H9 (cell line): ENCODE measurements around the gene CTIF. TPM values are rescaled to one million over a fixed set of nuclear protein-coding genes. Genes with fewer than 3 reads are reported as not detected.

Source experiments
- DNase-seq: peaks from one replicate; pipeline ENCODE4 v3.0.0-alpha.2; 2017
- H2AFZ ChIP-seq: one replicate; pipeline ENCODE4 v1.6.1; 2013; ENCODE audit warnings: mild to moderate bottlenecking, low read length, control low read depth, moderate library complexity
- H2AK5ac ChIP-seq: 2 replicates; pipeline ENCODE4 v1.6.1; 2013; ENCODE audit warnings: low read length, control low read depth, mixed read lengths; ENCODE audit not compliant: insufficient read length
- H2BK120ac ChIP-seq: one replicate; pipeline ENCODE4 v1.6.1; 2013; ENCODE audit warnings: low read depth, mild to moderate bottlenecking, low read length, control low read depth, inconsistent platforms; ENCODE audit not compliant: poor library complexity, severe bottlenecking
- H2BK12ac ChIP-seq: 2 replicates; pipeline ENCODE4 v1.6.1; 2013; ENCODE audit warnings: low read length, control low read depth, mixed read lengths, low read depth; ENCODE audit not compliant: insufficient read length
- H2BK15ac ChIP-seq: 2 replicates; pipeline ENCODE4 v1.6.1; 2013; ENCODE audit warnings: low read depth, low read length, control low read depth
- H2BK20ac ChIP-seq: one replicate; pipeline ENCODE4 v1.6.1; 2013; ENCODE audit warnings: low read depth, mild to moderate bottlenecking, low read length, control low read depth, inconsistent platforms; ENCODE audit not compliant: poor library complexity, severe bottlenecking
- H2BK5ac ChIP-seq: 2 replicates; pipeline ENCODE4 v1.6.1; 2013; ENCODE audit warnings: low read length, control low read depth, mixed read lengths; ENCODE audit not compliant: insufficient read length
- H3K14ac ChIP-seq: 2 replicates; pipeline ENCODE4 v1.6.1; 2013; ENCODE audit warnings: low read length, control low read depth; ENCODE audit not compliant: insufficient read depth
- H3K18ac ChIP-seq: 2 replicates; pipeline ENCODE4 v1.6.1; 2013; ENCODE audit warnings: low read depth, mild to moderate bottlenecking, mixed read lengths, low read length, control low read depth; ENCODE audit not compliant: insufficient read length
- H3K23ac ChIP-seq: 2 replicates; pipeline ENCODE4 v1.6.1; 2013; ENCODE audit warnings: low read length, control low read depth, mixed read lengths, low read depth; ENCODE audit not compliant: insufficient read length
- H3K23me2 ChIP-seq: 2 replicates; pipeline ENCODE4 v1.6.1; 2013; ENCODE audit warnings: low read depth, mild to moderate bottlenecking, mixed read lengths, low read length, control low read depth; ENCODE audit not compliant: insufficient read length, poor library complexity, severe bottlenecking
- H3K27ac ChIP-seq: 2 replicates; pipeline ENCODE4 v1.5.1; 2013; ENCODE audit warnings: low read length, control low read depth, mixed read lengths, low read depth; ENCODE audit not compliant: insufficient read length
- H3K27me3 ChIP-seq: 2 replicates; pipeline ENCODE4 v1.6.1; 2013; ENCODE audit warnings: low read length, control low read depth, inconsistent platforms; ENCODE audit not compliant: insufficient read depth
- H3K4ac ChIP-seq: 2 replicates; pipeline ENCODE4 v1.6.1; 2013; ENCODE audit warnings: low read depth, mild to moderate bottlenecking, control low read depth, inconsistent platforms, low read length, moderate library complexity
- H3K4me1 ChIP-seq: 2 replicates; pipeline ENCODE4 v1.6.1; 2013; ENCODE audit warnings: low read length, control low read depth, inconsistent platforms; ENCODE audit not compliant: insufficient read depth
- H3K4me2 ChIP-seq: 2 replicates; pipeline ENCODE4 v1.6.1; 2013; ENCODE audit warnings: low read length, control low read depth, mixed read lengths; ENCODE audit not compliant: insufficient read length, insufficient read depth
- H3K56ac ChIP-seq: 2 replicates; pipeline ENCODE4 v1.6.1; 2013; ENCODE audit warnings: low read depth, mild to moderate bottlenecking, mixed read lengths, low read length, control low read depth; ENCODE audit not compliant: insufficient read length
- H3K79me1 ChIP-seq: 2 replicates; pipeline ENCODE4 v1.6.1; 2013; ENCODE audit warnings: low read depth, mild to moderate bottlenecking, moderate library complexity, low read length, control low read depth, inconsistent platforms; ENCODE audit not compliant: insufficient read depth, poor library complexity, severe bottlenecking
- H3K79me2 ChIP-seq: 2 replicates; pipeline ENCODE4 v1.6.1; 2013; ENCODE audit warnings: low read length, control low read depth, inconsistent platforms; ENCODE audit not compliant: insufficient read depth
- H3K9ac ChIP-seq: 2 replicates; pipeline ENCODE4 v1.6.1; 2013; ENCODE audit warnings: low read length, control low read depth, mixed read lengths; ENCODE audit not compliant: insufficient read length; ENCODE audit errors: extremely low read depth
- H3K9me3 ChIP-seq: one replicate; pipeline ENCODE4 v1.6.1; 2013; ENCODE audit warnings: low read depth, low read length, inconsistent platforms; ENCODE audit not compliant: control insufficient read depth
- H3T11ph ChIP-seq: one replicate; pipeline ENCODE4 v1.6.1; 2013; ENCODE audit warnings: mild to moderate bottlenecking, low read length, control low read depth, inconsistent platforms
- H4K20me1 ChIP-seq: one replicate; pipeline ENCODE4 v1.6.1; 2013; ENCODE audit not compliant: control insufficient read depth, insufficient read length, insufficient read depth
- H4K5ac ChIP-seq: 2 replicates; pipeline ENCODE4 v1.6.1; 2013; ENCODE audit warnings: low read depth, mild to moderate bottlenecking, mixed read lengths, low read length, control low read depth; ENCODE audit not compliant: insufficient read length
- H4K8ac ChIP-seq: replicated peaks from 2 replicates; pipeline ENCODE4 v1.6.1; 2013; ENCODE audit warnings: low read length, control low read depth, mixed read lengths, low read depth; ENCODE audit not compliant: insufficient read length
- H4K91ac ChIP-seq: 2 replicates; pipeline ENCODE4 v1.6.1; 2013; ENCODE audit warnings: low read depth, mild to moderate bottlenecking, moderate library complexity, mixed read lengths, low read length, control low read depth; ENCODE audit not compliant: insufficient read length
- H3K27ac Mint-ChIP-seq, 3 experiments: 2 replicates in 2 of 3; 3 replicates in 1 of 3; pipeline ENCODE4 v1.8.0; 2020 to 2021; ENCODE audit warnings: mixed read lengths in 3 of 3, mild to moderate bottlenecking in 1 of 3, moderate library complexity in 1 of 3
- H3K27me3 Mint-ChIP-seq: 2 replicates; pipeline ENCODE4 v1.8.0; 2021; ENCODE audit warnings: low read depth, mild to moderate bottlenecking, moderate library complexity, mixed read lengths
- H3K36me3 Mint-ChIP-seq, 3 experiments: 2 replicates in 2 of 3; 3 replicates in 1 of 3; pipeline ENCODE4 v1.8.0; 2020 to 2021; ENCODE audit warnings: low read depth in 3 of 3, mixed read lengths in 3 of 3; ENCODE audit not compliant: insufficient read depth in 1 of 3
- H3K4me1 Mint-ChIP-seq, 2 experiments: 2 replicates each; pipeline ENCODE4 v1.8.0; 2020; ENCODE audit warnings: mixed read lengths in 2 of 2
- H3K4me3 Mint-ChIP-seq, 2 experiments: 2 replicates in 1 of 2; 3 replicates in 1 of 2; pipeline ENCODE4 v1.8.0; 2020 to 2021; ENCODE audit warnings: mild to moderate bottlenecking in 2 of 2, mixed read lengths in 2 of 2, moderate library complexity in 1 of 2
- H3K9me3 Mint-ChIP-seq, 2 experiments: 2 replicates in 1 of 2; 3 replicates in 1 of 2; pipeline ENCODE4 v1.8.0; 2020; ENCODE audit warnings: mild to moderate bottlenecking in 2 of 2, mixed read lengths in 2 of 2, moderate library complexity in 1 of 2
- WGBS: extraction: QIAGEN DNeasy Blood & Tissue Kit; methylation state at CpG from one replicate; pipeline ENCODE4 v1.1.7; 2013; ENCODE audit warnings: missing lambda C conversion rate, low lambda C conversion rate, mixed read lengths; ENCODE audit not compliant: insufficient read length; ENCODE audit errors: extremely low coverage; 5-methylcytosine and 5-hydroxymethylcytosine counted together
- total RNA-seq: library from RNA; stranded (reverse); gene quantifications from 2 replicates; pipeline ENCODE4 v1.2.1, GENCODE V29; 2021
- TF ChIP-seq, protein P1 (sequence below): fragments of 200-600 bp; sonication (generic); conservative IDR thresholded peaks from 3 replicates; pipeline ENCODE4 v1.8.0; 2021; ENCODE audit warnings: antibody characterized with exemption, mild to moderate bottlenecking

Gene CTIF
- total RNA-seq, 1 experiment from 2014 or later = 15.8 TPM

DNA sequence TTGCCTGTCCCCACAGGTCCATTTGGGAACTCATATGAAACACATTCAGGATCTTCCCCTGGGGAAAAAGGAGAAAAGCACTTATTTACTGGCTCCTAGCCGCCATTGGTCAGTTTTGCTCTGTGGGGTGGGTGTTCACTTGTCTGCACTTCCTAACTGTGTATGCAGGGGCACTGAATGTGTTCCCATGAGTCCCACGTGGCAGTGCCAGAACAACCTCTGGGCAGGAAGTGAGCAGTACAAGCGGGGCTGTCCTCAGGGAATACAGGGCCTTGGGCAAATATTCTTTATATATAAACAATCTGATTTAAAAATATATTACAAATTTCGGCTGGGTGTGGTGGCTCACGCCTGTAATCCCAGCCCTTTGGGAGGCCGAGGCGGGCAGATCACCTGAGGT, 21.8 kb upstream of the CTIF start:
- H2BK12ac ChIP-seq = no peak overlapping the region
- H4K8ac ChIP-seq = no peak overlapping the region
- no peaks in the 10 kb centered on the region for H3K27me3 ChIP-seq
- Mint-ChIP-seq H3K36me3 (no peaks in the 10 kb centered on the region), H3K27ac (no peak overlapping the region), H3K9me3 (no peaks in the 10 kb centered on the region), H3K4me3 (no peak overlapping the region), H3K27me3 (peaks cover 13% of the 10 kb centered on the region), H3K4me1 (peaks cover 3 to 4% of the 10 kb centered on the region in 2 experiments; a peak in 3 of 4 replicates)
- H3K14ac ChIP-seq = no peak overlapping the region
- H4K91ac ChIP-seq = no peak overlapping the region
- no peaks in the 10 kb centered on the region for H3K79me2 ChIP-seq
- H3K23ac ChIP-seq = no peak overlapping the region
- no peak overlapping the region for H3K27ac ChIP-seq
- no peak overlapping the region for H2BK15ac ChIP-seq
- H3K9me3 ChIP-seq = no peaks in the 10 kb centered on the region
- H3K56ac ChIP-seq = no peak overlapping the region
- no CpG with 5 or more reads among the region's 7 CpGs for WGBS
- H4K20me1 ChIP-seq = no peaks in the 10 kb centered on the region
- no peak overlapping the region for H2BK5ac ChIP-seq
- no peak overlapping the region for H3K9ac ChIP-seq
- no peak overlapping the region for H3T11ph ChIP-seq
- DNase-seq = no peak
- H2BK20ac ChIP-seq = no peak overlapping the region
- H3K4me2 ChIP-seq = no peak overlapping the region
- no peak overlapping the region for H3K18ac ChIP-seq
- no peaks in the 10 kb centered on the region for H3K23me2 ChIP-seq
- no peak overlapping the region for H2BK120ac ChIP-seq
- TF ChIP-seq, protein P1, sequence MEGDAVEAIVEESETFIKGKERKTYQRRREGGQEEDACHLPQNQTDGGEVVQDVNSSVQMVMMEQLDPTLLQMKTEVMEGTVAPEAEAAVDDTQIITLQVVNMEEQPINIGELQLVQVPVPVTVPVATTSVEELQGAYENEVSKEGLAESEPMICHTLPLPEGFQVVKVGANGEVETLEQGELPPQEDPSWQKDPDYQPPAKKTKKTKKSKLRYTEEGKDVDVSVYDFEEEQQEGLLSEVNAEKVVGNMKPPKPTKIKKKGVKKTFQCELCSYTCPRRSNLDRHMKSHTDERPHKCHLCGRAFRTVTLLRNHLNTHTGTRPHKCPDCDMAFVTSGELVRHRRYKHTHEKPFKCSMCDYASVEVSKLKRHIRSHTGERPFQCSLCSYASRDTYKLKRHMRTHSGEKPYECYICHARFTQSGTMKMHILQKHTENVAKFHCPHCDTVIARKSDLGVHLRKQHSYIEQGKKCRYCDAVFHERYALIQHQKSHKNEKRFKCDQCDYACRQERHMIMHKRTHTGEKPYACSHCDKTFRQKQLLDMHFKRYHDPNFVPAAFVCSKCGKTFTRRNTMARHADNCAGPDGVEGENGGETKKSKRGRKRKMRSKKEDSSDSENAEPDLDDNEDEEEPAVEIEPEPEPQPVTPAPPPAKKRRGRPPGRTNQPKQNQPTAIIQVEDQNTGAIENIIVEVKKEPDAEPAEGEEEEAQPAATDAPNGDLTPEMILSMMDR = no peak
- no peaks in the 10 kb centered on the region for H3K79me1 ChIP-seq
- H3K4me1 ChIP-seq = no peaks in the 10 kb centered on the region
- no peak overlapping the region for H2AFZ ChIP-seq
- no peak overlapping the region for H2AK5ac ChIP-seq
- no peak overlapping the region for H3K4ac ChIP-seq
- H4K5ac ChIP-seq = no peak overlapping the region
